Endothelial cell of umbilical vein (primary cell): ENCODE data around the gene RNLS. TPM values are rescaled to one million over a fixed set of nuclear protein-coding genes. Genes with fewer than 3 reads are reported as not detected.

Experiments
- BruUV-seq: library from RNA; stranded (reverse); fragments of 400-500 nt; replicated peaks from 2 replicates; lab custom pipeline; 2021; lab: Mats Ljungman, UMichigan
- CTCF ChIA-PET: fragments of 300-600, 350-600 bp; sonication (Branson Sonifier 250); formaldehyde crosslinking; loops from one replicate; lab custom pipeline; 2021; ENCODE audit warnings: antibody characterized with exemption, inconsistent platforms; lab: Charles Lee
- POLR2A ChIA-PET: fragments of 300-600, 350-600 bp; sonication (Branson Sonifier 250); formaldehyde crosslinking; loops from one replicate; lab custom pipeline; 2021; ENCODE audit warnings: antibody characterized with exemption, inconsistent platforms; lab: Charles Lee
- DNase-seq: peaks from one replicate; pipeline ENCODE4 v3.0.0-alpha.2; 2011; ENCODE audit warnings: low read depth, low spot score
- FAIRE-seq: peaks from 2 replicates; lab custom pipeline; 2011; peaks lifted over from hg19 to GRCh38; lab: Jason Lieb, UNC
- H2AFZ ChIP-seq: 2 replicates; pipeline ENCODE4 v1.6.0; 2012; ENCODE audit warnings: low read depth, low read length, control low read depth, inconsistent platforms
- H3K27ac ChIP-seq: 2 replicates; pipeline ENCODE4 v1.5.1; 2011; ENCODE audit warnings: low read depth, mild to moderate bottlenecking, control low read depth, low read length, moderate library complexity; ENCODE audit not compliant: insufficient read depth
- H3K27me3 ChIP-seq, 2 experiments: 2 replicates each; pipeline versions ENCODE4 v1.6.0 to v1.6.1; 2011; ENCODE audit warnings: low read length in 2 of 2, mixed read lengths in 1 of 2; ENCODE audit not compliant: control insufficient read depth in 2 of 2, insufficient read depth in 2 of 2
- H3K36me3 ChIP-seq, 2 experiments: 2 replicates in 1 of 2; 3 replicates in 1 of 2; pipeline ENCODE4 v1.5.1; 2011; ENCODE audit warnings: low read length in 2 of 2, mild to moderate bottlenecking in 1 of 2, moderate library complexity in 1 of 2; ENCODE audit not compliant: control insufficient read depth in 2 of 2, insufficient read depth in 2 of 2; ENCODE audit errors: extremely low read depth in 1 of 2
- H3K4me1 ChIP-seq: 3 replicates; pipeline ENCODE4 v1.5.1; 2011; ENCODE audit warnings: mild to moderate bottlenecking, low read length; ENCODE audit not compliant: control insufficient read depth, insufficient read depth; ENCODE audit errors: extremely low read depth
- H3K4me2 ChIP-seq: 2 replicates; pipeline ENCODE4 v1.6.1; 2011; ENCODE audit warnings: low read length, control low read depth, mixed read lengths; ENCODE audit not compliant: insufficient read depth
- H3K4me3 ChIP-seq, 3 experiments: fragments of 200-600 bp in 1 of 3; sonication (generic), shearing (Covaris generic) in 1 of 3; replicated peaks in 1 of 3; 2 replicates each; pipeline ENCODE4 v1.5.1; 2011 to 2016; ENCODE audit warnings: control low read depth in 3 of 3, low read length in 3 of 3, mild to moderate bottlenecking in 2 of 3, inconsistent platforms in 1 of 3, low read depth in 1 of 3, moderate library complexity in 1 of 3; ENCODE audit not compliant: insufficient read depth in 1 of 3
- H3K79me2 ChIP-seq: 2 replicates; pipeline ENCODE4 v1.6.0; 2012; ENCODE audit warnings: low read length, inconsistent platforms; ENCODE audit not compliant: control insufficient read depth, insufficient read depth
- H3K9ac ChIP-seq: replicated peaks from 2 replicates; pipeline ENCODE3; 2011; ENCODE audit warnings: low read length, control low read depth; ENCODE audit not compliant: insufficient read depth; ENCODE audit errors: extremely low read depth
- H3K9me1 ChIP-seq: replicated peaks from 3 replicates; pipeline ENCODE4 v1.6.0; 2011; ENCODE audit warnings: mild to moderate bottlenecking, low read length; ENCODE audit not compliant: control insufficient read depth, insufficient read depth; ENCODE audit errors: extremely low read depth
- H3K9me3 ChIP-seq: replicated peaks from 2 replicates; pipeline ENCODE4 v1.5.1; 2012; ENCODE audit warnings: low read length, inconsistent platforms; ENCODE audit not compliant: control insufficient read depth, insufficient read depth
- H4K20me1 ChIP-seq: replicated peaks from 2 replicates; pipeline ENCODE3; 2011; ENCODE audit warnings: mild to moderate bottlenecking, low read length; ENCODE audit not compliant: control insufficient read depth, insufficient read depth; ENCODE audit errors: extremely low read depth
- EZH2 ChIP-seq: IDR thresholded peaks from 2 replicates; pipeline ENCODE4 v1.6.1; 2012; ENCODE audit warnings: borderline replicate concordance, low read depth, mild to moderate bottlenecking, moderate library complexity, low read length, inconsistent platforms; ENCODE audit not compliant: severe bottlenecking
- FOS ChIP-seq: IDR thresholded peaks from 2 replicates; pipeline ENCODE4 v1.6.1; 2011; ENCODE audit warnings: mild to moderate bottlenecking, low read length, moderate library complexity, borderline replicate concordance; ENCODE audit not compliant: insufficient read depth
- GATA2 ChIP-seq: IDR thresholded peaks from 2 replicates; pipeline ENCODE4 v1.7.0; 2011; ENCODE audit warnings: low read depth, mild to moderate bottlenecking, moderate library complexity, mixed read lengths, low read length; ENCODE audit not compliant: insufficient read length, insufficient read depth
- JUN ChIP-seq: IDR thresholded peaks from 2 replicates; pipeline ENCODE4 v1.6.1; 2011; ENCODE audit warnings: borderline replicate concordance, low read depth; ENCODE audit not compliant: insufficient read length, insufficient read depth
- MAX ChIP-seq: IDR thresholded peaks from 2 replicates; pipeline ENCODE4 v1.6.1; 2011; ENCODE audit not compliant: insufficient read depth, insufficient read length
- MYC ChIP-seq: IDR thresholded peaks from one replicate; pipeline ENCODE4 v1.6.1; 2011; ENCODE audit warnings: mild to moderate bottlenecking, low read depth, low read length
- POLR2A ChIP-seq: IDR thresholded peaks from 2 replicates; pipeline ENCODE4 v1.6.1; 2012; ENCODE audit warnings: low read depth, mild to moderate bottlenecking, control low read depth, low read length
- POLR2AphosphoS5 ChIP-seq: IDR thresholded peaks from 2 replicates; pipeline ENCODE4 v1.6.1; 2012; ENCODE audit warnings: low read depth, mild to moderate bottlenecking, control low read depth, low read length, moderate library complexity; ENCODE audit not compliant: insufficient read depth
- dilution Hi-C: fragments of 300-500 bp; cut with MboI; formaldehyde crosslinking; loops from one replicate; pipeline ENCODE4 v1.15.0; 2019; ENCODE audit warnings: low sequenced_read_pairs; ENCODE audit not compliant: extremely low pct_ligation_motif_present
- intact Hi-C: fragments of 100-400 bp; cut with micrococcal nuclease; formaldehyde crosslinking; loops from one replicate; pipeline ENCODE4 v1.10.0; 2022
- polyA plus RNA-seq, 4 experiments: library from polyadenylated mRNA; depleted of rRNA in 3 of 4; stranded (reverse) in 3 of 4; unstranded in 1 of 4; fragments of >200 nt; gene quantifications; 2 replicates each; pipeline versions ENCODE4 v1.2.1 to v1.2.3, GENCODE V29; 2011 to 2012; ENCODE audit warnings: missing spikeins in 1 of 4
- total RNA-seq: library from RNA; stranded (reverse); gene quantifications from 2 replicates; pipeline ENCODE4 v1.2.3, GENCODE V29; 2021
- TF ChIP-seq, protein P1 (sequence below), 2 donors: IDR thresholded peaks; 1 replicate in 1 of 2; 2 replicates in 1 of 2; pipeline ENCODE4 v1.5.1; 2011; ENCODE audit warnings: low read length in 2 of 2, mild to moderate bottlenecking in 2 of 2, moderate library complexity in 2 of 2, control low read depth in 1 of 2, inconsistent platforms in 1 of 2, low read depth in 1 of 2; ENCODE audit not compliant: insufficient read depth in 1 of 2; ENCODE audit errors: extremely low read depth in 1 of 2

RNLS gene
- total and polyA plus RNA-seq, 2 donors (not counting 3 experiments of a cell fraction or from before 2014, with no cell fraction given) = 2.5 to 4.6 TPM

DNA sequence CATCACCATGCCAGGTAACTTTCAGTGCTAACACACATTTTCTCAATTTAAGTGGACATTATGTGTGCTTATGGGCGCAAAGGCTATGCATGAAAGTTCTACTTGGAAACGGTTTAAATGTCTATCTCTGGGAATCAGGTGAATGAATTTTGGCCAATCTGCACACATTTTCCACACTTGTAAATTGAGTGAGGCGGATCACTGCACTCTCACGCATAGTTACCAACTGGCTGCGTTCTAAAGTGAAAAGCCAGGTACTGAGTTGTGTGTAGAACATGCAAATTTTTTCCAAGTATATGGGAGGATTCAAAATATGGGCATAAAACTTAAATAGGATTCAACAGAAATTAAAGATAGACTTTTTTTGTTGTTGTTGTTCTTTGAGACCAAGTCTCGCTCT lies 323.7 kb downstream of the RNLS start:
- Histone ChIP-seq H2AFZ (no peak overlapping the region), H3K4me3 (no peak overlapping the region), H4K20me1 (no peaks in the 10 kb centered on the region), H3K4me1 (peaks cover under 1% of the 10 kb centered on the region), H3K4me2 (no peak overlapping the region), H3K79me2 (no peaks in the 10 kb centered on the region), H3K27me3 (no peaks in the 10 kb centered on the region), H3K9me3 (no peaks in the 10 kb centered on the region), H3K27ac (no peak overlapping the region), H3K9me1 (no peaks in the 10 kb centered on the region), H3K9ac (no peak overlapping the region), H3K36me3 (no peaks in the 10 kb centered on the region)
- no peak for FAIRE-seq
- DNase-seq = no peak
- TF ChIP-seq, protein P1, sequence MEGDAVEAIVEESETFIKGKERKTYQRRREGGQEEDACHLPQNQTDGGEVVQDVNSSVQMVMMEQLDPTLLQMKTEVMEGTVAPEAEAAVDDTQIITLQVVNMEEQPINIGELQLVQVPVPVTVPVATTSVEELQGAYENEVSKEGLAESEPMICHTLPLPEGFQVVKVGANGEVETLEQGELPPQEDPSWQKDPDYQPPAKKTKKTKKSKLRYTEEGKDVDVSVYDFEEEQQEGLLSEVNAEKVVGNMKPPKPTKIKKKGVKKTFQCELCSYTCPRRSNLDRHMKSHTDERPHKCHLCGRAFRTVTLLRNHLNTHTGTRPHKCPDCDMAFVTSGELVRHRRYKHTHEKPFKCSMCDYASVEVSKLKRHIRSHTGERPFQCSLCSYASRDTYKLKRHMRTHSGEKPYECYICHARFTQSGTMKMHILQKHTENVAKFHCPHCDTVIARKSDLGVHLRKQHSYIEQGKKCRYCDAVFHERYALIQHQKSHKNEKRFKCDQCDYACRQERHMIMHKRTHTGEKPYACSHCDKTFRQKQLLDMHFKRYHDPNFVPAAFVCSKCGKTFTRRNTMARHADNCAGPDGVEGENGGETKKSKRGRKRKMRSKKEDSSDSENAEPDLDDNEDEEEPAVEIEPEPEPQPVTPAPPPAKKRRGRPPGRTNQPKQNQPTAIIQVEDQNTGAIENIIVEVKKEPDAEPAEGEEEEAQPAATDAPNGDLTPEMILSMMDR (IDR thresholded peaks at IDR 0.05; ENCODE audit: extremely low read depth in 1 of 2, insufficient read depth in 1 of 2, low read depth in 1 of 2, low read length in 2 of 2) = no peak
- TF ChIP-seq MYC (no peak), MAX (no peak), POLR2AphosphoS5 (no peak), GATA2 (no peak), JUN (no peak), EZH2 (no peak), FOS (no peak), POLR2A (no peak)
- dilution Hi-C loops (no loop called here), intact Hi-C loops (no loop called here)
- ChIA-PET CTCF (interaction anchor here (1.0 to 1.2 kb wide), 2 partner anchors 9 to 130 kb away, joined by 3 to 4 read pairs; no protein-coding TSS in a partner anchor), POLR2A (no interaction called here)
- no TSS peak for BruUV-seq
